Right lobe of liver (tissue), 4 donors: Measurements from ENCODE around the gene SUPT5H.
"Not testable (repeated sequence)": the region's sequence is repeated elsewhere in the genome, so short reads cannot be mapped to it uniquely, and the experiment has no call there.

Source experiments
- POLR2A ChIP-seq: fragments of 450-650 bp; IDR thresholded peaks from one replicate; pipeline ENCODE4 v1.6.1; 2017; ENCODE audit warnings: antibody characterized with exemption, mild to moderate bottlenecking
- TF ChIP-seq, protein P1 (sequence below), 4 donors: fragments of 200-600 bp in 3 of 4; fragments of 450-650 bp in 1 of 4; IDR thresholded peaks; one replicate each; pipeline versions ENCODE4 v1.5.1 to v1.8.0; 2016 to 2022; ENCODE audit warnings: antibody characterized with exemption in 4 of 4, mild to moderate bottlenecking in 2 of 4
- donor health status: DM: no; HTN: no; CAD: no.
- donor health status: DM: no; HTN: no; CAD: no.
- donor health status: DM: no; HTN: yes; CAD: no.

DNA sequence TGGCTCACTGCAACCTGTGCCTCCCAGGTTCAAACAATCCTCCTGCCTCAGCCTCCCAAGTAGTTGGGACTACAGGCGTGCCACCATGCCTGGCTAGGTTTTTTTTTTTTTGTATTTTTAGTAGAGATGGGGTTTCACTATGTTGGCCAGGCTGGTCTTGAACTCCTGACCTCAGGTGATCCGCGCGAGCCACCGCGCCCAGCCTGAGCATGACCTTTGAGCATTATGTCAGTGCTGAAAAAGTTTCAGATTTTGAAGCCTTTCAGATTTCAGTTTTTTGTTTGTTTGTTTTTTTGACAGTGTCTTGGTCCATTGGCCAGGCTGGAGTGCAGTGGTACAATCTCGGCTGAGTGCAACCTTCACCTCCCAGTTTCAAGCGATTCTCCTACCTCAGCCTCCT is 5.9 kb downstream of the SUPT5H start:
- TF ChIP-seq, protein P1, sequence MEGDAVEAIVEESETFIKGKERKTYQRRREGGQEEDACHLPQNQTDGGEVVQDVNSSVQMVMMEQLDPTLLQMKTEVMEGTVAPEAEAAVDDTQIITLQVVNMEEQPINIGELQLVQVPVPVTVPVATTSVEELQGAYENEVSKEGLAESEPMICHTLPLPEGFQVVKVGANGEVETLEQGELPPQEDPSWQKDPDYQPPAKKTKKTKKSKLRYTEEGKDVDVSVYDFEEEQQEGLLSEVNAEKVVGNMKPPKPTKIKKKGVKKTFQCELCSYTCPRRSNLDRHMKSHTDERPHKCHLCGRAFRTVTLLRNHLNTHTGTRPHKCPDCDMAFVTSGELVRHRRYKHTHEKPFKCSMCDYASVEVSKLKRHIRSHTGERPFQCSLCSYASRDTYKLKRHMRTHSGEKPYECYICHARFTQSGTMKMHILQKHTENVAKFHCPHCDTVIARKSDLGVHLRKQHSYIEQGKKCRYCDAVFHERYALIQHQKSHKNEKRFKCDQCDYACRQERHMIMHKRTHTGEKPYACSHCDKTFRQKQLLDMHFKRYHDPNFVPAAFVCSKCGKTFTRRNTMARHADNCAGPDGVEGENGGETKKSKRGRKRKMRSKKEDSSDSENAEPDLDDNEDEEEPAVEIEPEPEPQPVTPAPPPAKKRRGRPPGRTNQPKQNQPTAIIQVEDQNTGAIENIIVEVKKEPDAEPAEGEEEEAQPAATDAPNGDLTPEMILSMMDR (IDR thresholded peaks at IDR 0.05): not testable (repeated sequence)
- not testable (repeated sequence) for TF ChIP-seq POLR2A
